Endothelial cell (in vitro differentiated cells): Measurements from ENCODE around the gene UBAC2. TPM values are rescaled to one million over a fixed set of nuclear protein-coding genes. Genes with fewer than 3 reads are reported as not detected.

Experiments
- DNase-seq: peaks from one replicate; pipeline ENCODE4 v3.0.0; 2021; ENCODE audit warnings: low spot score
- H3K27ac Mint-ChIP-seq: one replicate; pipeline ENCODE4 v1.8.0; 2021; ENCODE audit warnings: mixed read lengths, inconsistent platforms; ENCODE audit not compliant: unreplicated experiment
- H3K27me3 Mint-ChIP-seq: one replicate; pipeline ENCODE4 v1.8.0; 2021; ENCODE audit warnings: mild to moderate bottlenecking, moderate library complexity, mixed read lengths, inconsistent platforms; ENCODE audit not compliant: unreplicated experiment
- H3K36me3 Mint-ChIP-seq: one replicate; pipeline ENCODE4 v1.8.0; 2021; ENCODE audit warnings: mild to moderate bottlenecking, low read depth, mixed read lengths, inconsistent platforms; ENCODE audit not compliant: unreplicated experiment
- H3K4me1 Mint-ChIP-seq: one replicate; pipeline ENCODE4 v1.8.0; 2021; ENCODE audit warnings: mild to moderate bottlenecking, mixed read lengths, inconsistent platforms; ENCODE audit not compliant: unreplicated experiment
- H3K4me3 Mint-ChIP-seq: one replicate; pipeline ENCODE4 v1.8.0; 2021; ENCODE audit warnings: mild to moderate bottlenecking, mixed read lengths, inconsistent platforms; ENCODE audit not compliant: unreplicated experiment
- H3K9me3 Mint-ChIP-seq: one replicate; pipeline ENCODE4 v1.8.0; 2021; ENCODE audit warnings: mixed read lengths, inconsistent platforms; ENCODE audit not compliant: unreplicated experiment
- CTCF ChIP-seq: fragments of 200-600 bp; sonication (generic); IDR thresholded peaks from one replicate; pipeline ENCODE4 v1.5.0; 2021; ENCODE audit warnings: antibody characterized with exemption; ENCODE audit not compliant: unreplicated experiment
- total RNA-seq: library from RNA; stranded (reverse); fragmentation: NEBNext Ultra II Directional; extraction: Animal tissue kit (Norgen Biotek cat#: 25700); gene quantifications from one replicate; pipeline ENCODE4 v1.2.1, GENCODE V29; 2021; ENCODE audit not compliant: unreplicated experiment

The UBAC2 gene
- total RNA-seq, 1 donor from 2014 or later = 58.6 TPM

DNA sequence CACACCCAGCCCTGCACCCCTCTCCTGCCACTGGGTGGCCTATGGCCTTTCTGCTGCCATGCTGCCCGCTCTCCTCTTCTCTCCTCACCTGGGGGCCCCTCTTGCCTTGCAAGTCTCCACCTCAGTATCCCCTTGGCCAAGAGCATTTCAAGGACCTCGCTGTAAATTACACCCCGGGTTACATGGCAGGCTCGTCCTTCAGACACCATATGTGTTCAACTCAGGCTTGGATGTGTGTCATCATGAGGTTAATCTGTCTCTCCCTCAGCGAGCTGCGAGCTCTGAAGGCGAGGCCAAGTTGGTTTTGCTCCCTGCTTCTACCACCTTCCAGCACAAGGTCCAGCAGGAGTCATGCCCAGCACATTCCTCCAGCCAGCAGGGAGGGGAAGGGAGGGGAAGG, 225.8 kb downstream of the UBAC2 start:
- no peak for TF ChIP-seq CTCF
- Mint-ChIP-seq H3K27me3 (peaks cover 5% of the 10 kb centered on the region), H3K27ac (no peak overlapping the region), H3K4me3 (no peak overlapping the region), H3K9me3 (no peaks in the 10 kb centered on the region), H3K36me3 (no peaks in the 10 kb centered on the region), H3K4me1 (peaks cover 9% of the 10 kb centered on the region)
- no peak for DNase-seq

DNA sequence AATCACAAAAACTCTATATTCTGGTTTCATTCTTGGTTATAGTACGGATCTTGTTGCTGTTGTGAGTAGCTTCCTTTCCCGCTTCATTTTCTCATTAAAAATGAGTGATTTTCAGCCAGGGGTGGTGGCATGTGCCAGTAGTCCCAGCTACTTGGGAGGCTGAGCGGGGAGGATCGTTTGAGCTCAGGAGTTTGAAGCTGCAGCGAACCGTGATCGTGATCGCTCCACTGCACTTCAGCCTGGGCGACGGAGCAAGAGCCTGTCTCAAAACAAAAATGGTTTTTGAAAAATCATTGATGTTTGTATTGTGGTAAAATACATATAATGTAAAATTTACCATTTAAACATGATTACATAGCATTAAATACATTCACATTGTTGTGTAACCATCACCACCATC, 229.0 kb downstream of the UBAC2 start:
- H3K36me3 Mint-ChIP-seq = no peaks in the 10 kb centered on the region
- H3K27me3 Mint-ChIP-seq = peaks cover 5% of the 10 kb centered on the region
- peaks cover 21% of the 10 kb centered on the region for H3K4me1 Mint-ChIP-seq
- DNase-seq = no peak
- H3K27ac Mint-ChIP-seq = no peak overlapping the region
- no peak overlapping the region for H3K4me3 Mint-ChIP-seq
- TF ChIP-seq CTCF = no peak
- H3K9me3 Mint-ChIP-seq = no peaks in the 10 kb centered on the region

DNA sequence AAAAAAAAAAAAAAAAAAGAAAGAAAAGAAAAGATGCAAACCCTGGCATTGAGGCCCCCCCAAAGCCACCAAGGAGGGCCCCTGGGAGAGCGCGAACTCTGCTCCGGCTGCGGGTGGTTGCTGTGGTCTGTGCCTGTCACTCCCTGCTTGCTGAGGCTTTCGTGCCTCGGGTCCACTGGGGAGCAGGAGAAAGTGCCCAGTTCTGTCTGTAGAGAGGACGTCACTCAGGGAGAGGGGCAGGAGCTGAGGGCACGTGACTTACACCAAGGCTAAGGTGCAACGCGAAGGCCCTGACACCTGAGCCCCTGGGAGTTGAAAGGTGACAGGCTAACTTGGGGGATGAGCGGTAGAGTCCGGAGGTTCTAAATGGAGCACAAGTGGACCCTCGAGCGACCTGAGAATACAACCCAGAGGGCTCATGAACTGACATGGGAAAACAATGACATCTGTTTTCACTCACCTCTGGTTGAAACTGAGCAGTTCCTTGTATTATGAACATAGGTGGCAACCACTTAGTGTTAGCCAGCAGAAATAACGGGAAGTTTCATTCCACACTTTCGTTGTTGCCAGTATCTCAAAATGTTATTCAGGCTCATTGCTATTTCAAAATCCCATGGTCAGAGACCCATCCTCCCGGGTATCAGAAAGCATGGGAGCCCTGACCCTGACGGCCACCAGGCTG, 231.4 kb downstream of the UBAC2 start:
- peaks cover 20% of the 10 kb centered on the region for H3K4me1 Mint-ChIP-seq
- no peak overlapping the region for H3K4me3 Mint-ChIP-seq
- H3K27me3 Mint-ChIP-seq = peaks cover 8% of the 10 kb centered on the region
- no peaks in the 10 kb centered on the region for H3K36me3 Mint-ChIP-seq
- H3K9me3 Mint-ChIP-seq = no peaks in the 10 kb centered on the region
- DNase-seq = no peak
- TF ChIP-seq CTCF = no peak
- no peak overlapping the region for H3K27ac Mint-ChIP-seq

DNA sequence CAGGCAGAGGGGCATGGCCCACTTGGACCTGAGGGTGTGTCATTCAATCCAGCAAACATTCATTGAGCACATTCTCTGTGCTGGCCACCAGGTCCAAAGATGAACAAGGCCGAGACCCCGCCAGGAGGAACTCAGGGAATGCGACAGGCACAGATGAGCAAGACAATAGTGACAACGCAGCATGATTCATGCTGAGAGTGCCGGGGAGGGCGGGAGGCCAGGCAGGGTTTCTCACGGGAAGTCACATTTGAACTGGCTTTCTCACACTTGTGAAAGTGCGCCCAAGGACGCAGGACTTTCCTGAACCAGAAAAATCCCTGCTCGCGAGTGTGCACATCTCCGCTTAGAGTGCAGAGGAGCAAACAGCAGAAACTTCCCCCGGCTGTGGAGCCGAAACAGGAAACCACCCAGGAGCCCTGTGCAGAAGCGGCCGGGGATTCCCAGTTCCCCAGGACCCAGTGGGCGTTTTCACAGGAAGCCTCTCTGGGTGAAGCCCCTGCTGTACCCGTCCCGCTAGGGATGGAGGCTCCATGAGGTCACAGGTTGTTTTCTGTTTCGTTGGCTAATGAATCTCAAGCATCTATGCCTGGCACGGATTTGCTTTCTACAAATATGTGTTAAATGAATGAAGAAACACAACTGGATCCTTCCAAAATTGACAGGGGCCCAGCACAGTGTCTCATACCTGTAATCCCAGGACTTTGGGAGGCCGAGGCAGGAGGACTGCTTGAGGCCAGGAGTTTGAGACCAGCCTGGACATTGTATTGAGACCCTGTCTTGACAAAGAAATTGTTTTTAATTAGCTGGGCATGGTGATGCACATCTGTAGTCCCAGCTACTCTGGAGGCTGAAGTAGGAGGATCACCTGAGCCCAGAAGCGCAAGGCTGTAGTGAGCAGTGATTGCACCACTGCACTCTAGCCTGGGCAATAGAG, 232.2 kb downstream of the UBAC2 start:
- no peak for TF ChIP-seq CTCF
- Mint-ChIP-seq H3K27ac (peak overlapping the region; percentile 48), H3K4me1 (peaks cover 21% of the 10 kb centered on the region)

More for the DNA sequence above, 232.2 kb downstream of the UBAC2 start:
- peak; percentile 50 for DNase-seq
- no peak overlapping the region for H3K4me3 Mint-ChIP-seq
- peaks cover 6% of the 10 kb centered on the region for H3K27me3 Mint-ChIP-seq
- H3K36me3 Mint-ChIP-seq = no peaks in the 10 kb centered on the region
- H3K9me3 Mint-ChIP-seq = no peaks in the 10 kb centered on the region
